Measurements from ENCODE around the gene GALP. TPM values are rescaled to one million over a fixed set of nuclear protein-coding genes. Genes with fewer than 3 reads are reported as not detected.

The GALP gene
- total and polyA plus RNA-seq, 2 donors (not counting 3 experiments of a cell fraction or from before 2014, with no cell fraction given) = not detected

- ChIA-PET CTCF (interaction anchor here (0.9 to 1.2 kb wide), 3 partner anchors 9 to 171 kb away, joined by 3 to 5 read pairs (median 3); no protein-coding TSS in a partner anchor), POLR2A (interaction anchor here (0.5 to 0.6 kb wide), 3 partner anchors 43 to 1220 kb away, joined by 3 to 8 read pairs (median 4); no protein-coding TSS in a partner anchor)
- peaks cover 7% of the 10 kb centered on the region for H3K4me1 ChIP-seq (ENCODE audit: control insufficient read depth, extremely low read depth, insufficient read depth, low read length)
- no peaks in the 10 kb centered on the region for H3K79me2 ChIP-seq (ENCODE audit: control insufficient read depth, insufficient read depth, low read length)
- dilution Hi-C loops (cut with MboI; ENCODE audit: extremely low pct_ligation_motif_present, low sequenced_read_pairs) = no loop called here
- H2AFZ ChIP-seq (ENCODE audit: low read depth, low read length) = no peak overlapping the region
- no peak overlapping the region for H3K4me3 ChIP-seq (replicated peaks in 1 of 3; ENCODE audit: insufficient read depth in 1 of 3, low read depth in 1 of 3, low read length in 3 of 3)
- H3K4me2 ChIP-seq (ENCODE audit: insufficient read depth, low read length) = no peak overlapping the region
- no peak overlapping the region for H3K27ac ChIP-seq (ENCODE audit: insufficient read depth, low read depth, low read length)
- H3K9ac ChIP-seq (replicated peaks; ENCODE audit: extremely low read depth, insufficient read depth, low read length) = no peak overlapping the region
- no peaks in the 10 kb centered on the region for H3K27me3 ChIP-seq (ENCODE audit: control insufficient read depth in 2 of 2, insufficient read depth in 2 of 2, low read length in 2 of 2)
- TF ChIP-seq MYC (IDR thresholded peaks at IDR 0.05; ENCODE audit: low read depth, low read length) (no peak), GATA2 (IDR thresholded peaks at IDR 0.05; ENCODE audit: insufficient read depth, insufficient read length, low read depth, low read length) (no peak), FOS (IDR thresholded peaks at IDR 0.05; ENCODE audit: borderline replicate concordance, insufficient read depth, low read length) (no peak), JUN (IDR thresholded peaks at IDR 0.05; ENCODE audit: borderline replicate concordance, insufficient read depth, insufficient read length, low read depth) (no peak), MAX (IDR thresholded peaks at IDR 0.05; ENCODE audit: insufficient read depth, insufficient read length) (no peak), POLR2A (IDR thresholded peaks at IDR 0.05; ENCODE audit: low read depth, low read length) (no peak), POLR2AphosphoS5 (IDR thresholded peaks at IDR 0.05; ENCODE audit: insufficient read depth, low read depth, low read length) (no peak), EZH2 (IDR thresholded peaks at IDR 0.05; ENCODE audit: borderline replicate concordance, low read depth, low read length, severe bottlenecking) (no peak)
- TF ChIP-seq, protein P1, sequence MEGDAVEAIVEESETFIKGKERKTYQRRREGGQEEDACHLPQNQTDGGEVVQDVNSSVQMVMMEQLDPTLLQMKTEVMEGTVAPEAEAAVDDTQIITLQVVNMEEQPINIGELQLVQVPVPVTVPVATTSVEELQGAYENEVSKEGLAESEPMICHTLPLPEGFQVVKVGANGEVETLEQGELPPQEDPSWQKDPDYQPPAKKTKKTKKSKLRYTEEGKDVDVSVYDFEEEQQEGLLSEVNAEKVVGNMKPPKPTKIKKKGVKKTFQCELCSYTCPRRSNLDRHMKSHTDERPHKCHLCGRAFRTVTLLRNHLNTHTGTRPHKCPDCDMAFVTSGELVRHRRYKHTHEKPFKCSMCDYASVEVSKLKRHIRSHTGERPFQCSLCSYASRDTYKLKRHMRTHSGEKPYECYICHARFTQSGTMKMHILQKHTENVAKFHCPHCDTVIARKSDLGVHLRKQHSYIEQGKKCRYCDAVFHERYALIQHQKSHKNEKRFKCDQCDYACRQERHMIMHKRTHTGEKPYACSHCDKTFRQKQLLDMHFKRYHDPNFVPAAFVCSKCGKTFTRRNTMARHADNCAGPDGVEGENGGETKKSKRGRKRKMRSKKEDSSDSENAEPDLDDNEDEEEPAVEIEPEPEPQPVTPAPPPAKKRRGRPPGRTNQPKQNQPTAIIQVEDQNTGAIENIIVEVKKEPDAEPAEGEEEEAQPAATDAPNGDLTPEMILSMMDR (IDR thresholded peaks at IDR 0.05; ENCODE audit: extremely low read depth in 1 of 2, insufficient read depth in 1 of 2, low read depth in 1 of 2, low read length in 2 of 2) = no peak
- no peaks in the 10 kb centered on the region for H3K9me1 ChIP-seq (replicated peaks; ENCODE audit: control insufficient read depth, extremely low read depth, insufficient read depth, low read length)
- intact Hi-C loops (cut with micrococcal nuclease) = no loop called here
- no peaks in the 10 kb centered on the region for H3K9me3 ChIP-seq (replicated peaks; ENCODE audit: control insufficient read depth, insufficient read depth, low read length)
- FAIRE-seq (no peak), DNase-seq (ENCODE audit: low read depth, low spot score) (no peak)
- BruUV-seq (replicated peaks) = no TSS peak
- no peaks in the 10 kb centered on the region for H4K20me1 ChIP-seq (replicated peaks; ENCODE audit: control insufficient read depth, extremely low read depth, insufficient read depth, low read length)
- peaks cover 0 to 11% of the 10 kb centered on the region in 2 experiments for H3K36me3 ChIP-seq (ENCODE audit: control insufficient read depth in 2 of 2, extremely low read depth in 1 of 2, insufficient read depth in 2 of 2, low read length in 2 of 2)
Measured at GRCh38 chr19:56163097-56163496, 12.7 kb upstream of the GALP start.
